ENCODE results near the gene FUT9.

FUT9 gene

DNA sequence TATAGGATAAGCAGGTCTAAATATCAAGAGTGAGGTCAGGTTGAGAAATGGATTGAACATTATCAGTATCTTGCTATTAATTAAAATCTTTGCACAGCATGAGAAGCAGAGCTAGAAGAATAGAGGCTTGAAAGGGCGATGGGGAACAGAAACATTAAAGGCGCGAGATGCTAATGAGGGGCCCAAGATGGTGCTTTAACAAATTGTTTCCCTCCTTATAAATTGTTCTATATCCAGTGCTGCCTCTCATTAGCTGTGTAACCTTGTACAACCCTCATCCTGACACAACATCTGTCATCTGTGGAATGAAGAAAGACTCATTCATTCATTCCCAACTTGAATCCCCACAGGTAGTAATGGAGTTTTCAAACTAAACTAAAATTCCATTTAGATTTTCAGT, 57.8 kb downstream of the FUT9 start:
- no peak for DNase-seq (ENCODE audit: low read depth)

GRCh38 chr6:96074006-96074405, 58.2 kb downstream of the FUT9 start:
- DNase-seq (ENCODE audit: low read depth), result no peak

- DNase-seq (ENCODE audit: low read depth), result no peak
Measured at GRCh38 chr6:96075826-96076225, 60.1 kb downstream of the FUT9 start.

- no peak for DNase-seq (ENCODE audit: low read depth)
Measured at GRCh38 chr6:96086745-96087144, 71.0 kb downstream of the FUT9 start.

- DNase-seq (ENCODE audit: low read depth), result no peak
Measured at GRCh38 chr6:96089173-96089572, 73.4 kb downstream of the FUT9 start.

GRCh38 chr6:96094077-96094476, 78.3 kb downstream of the FUT9 start:
- DNase-seq (ENCODE audit: low read depth), result no peak

DNA sequence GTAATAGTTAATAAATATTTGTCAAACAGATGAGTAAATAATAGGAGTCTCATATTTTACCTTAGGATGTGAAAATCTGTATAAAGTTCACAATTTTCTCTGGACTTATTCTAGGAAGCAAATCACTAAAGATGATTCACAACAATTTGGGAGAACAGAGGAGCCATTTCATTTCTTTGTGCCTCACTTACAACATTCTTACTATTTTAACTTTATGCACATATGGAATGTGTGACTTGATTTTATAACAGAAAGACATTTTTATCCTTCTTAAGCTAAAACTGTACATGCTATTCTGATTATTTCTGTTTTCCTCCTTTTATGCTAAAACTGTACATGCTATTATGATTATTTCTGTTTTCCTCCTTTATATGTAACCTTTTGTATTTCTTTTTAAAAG, 83.3 kb downstream of the FUT9 start:
- DNase-seq (ENCODE audit: low read depth), result no peak

DNA sequence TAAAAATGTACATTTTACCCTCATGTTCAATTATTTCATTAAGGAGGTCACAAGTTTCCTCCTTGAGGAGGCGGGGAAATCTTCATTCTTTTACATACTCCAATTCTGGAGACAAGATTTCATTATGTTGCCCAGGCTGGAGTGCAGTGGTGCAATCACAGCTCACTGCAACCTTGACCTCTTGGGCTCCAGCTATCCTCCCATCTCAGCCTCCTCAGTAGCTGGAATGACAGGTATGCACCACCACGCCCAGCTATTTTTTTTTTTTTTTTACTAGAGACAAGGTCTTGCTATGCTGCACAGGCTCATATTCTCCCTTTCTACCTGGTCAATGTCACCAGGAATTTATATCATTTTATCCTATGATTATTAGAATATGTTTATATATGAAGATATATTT, 85.8 kb downstream of the FUT9 start:
- no peak for DNase-seq (ENCODE audit: low read depth)

GRCh38 chr6:96104910-96105309, 89.1 kb downstream of the FUT9 start:
- DNase-seq (ENCODE audit: low read depth), result no peak

DNA sequence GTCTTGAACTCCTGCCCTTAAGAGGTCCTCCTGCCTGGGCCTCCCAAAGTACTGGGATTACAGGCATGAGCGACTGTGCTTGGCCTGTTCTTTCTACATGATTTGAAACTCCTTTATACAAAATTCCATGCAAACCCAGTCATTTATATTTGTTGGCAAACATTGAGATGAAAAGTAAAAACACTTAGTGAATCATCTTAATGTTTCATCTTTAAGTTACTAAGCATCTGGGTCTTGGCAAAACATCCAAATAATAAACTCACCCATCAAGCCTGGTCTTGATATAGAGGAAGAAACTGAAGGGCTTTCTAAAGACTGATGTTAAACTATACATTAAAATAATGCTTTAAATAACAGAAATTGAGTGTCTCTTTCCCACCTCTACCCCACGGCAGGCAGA, 95.1 kb downstream of the FUT9 start:
- DNase-seq (ENCODE audit: low read depth), result no peak

- DNase-seq (ENCODE audit: low read depth), result no peak
Measured at GRCh38 chr6:96116674-96117073, 100.9 kb downstream of the FUT9 start.

- DNase-seq (ENCODE audit: low read depth), result no peak
Measured at GRCh38 chr6:96124778-96125177, 109.0 kb downstream of the FUT9 start.

- no peak for DNase-seq (ENCODE audit: low read depth)
Measured at GRCh38 chr6:96138406-96138805, 122.6 kb downstream of the FUT9 start.

GRCh38 chr6:96142142-96142541, 126.4 kb downstream of the FUT9 start:
- no peak for DNase-seq (ENCODE audit: low read depth)

DNA sequence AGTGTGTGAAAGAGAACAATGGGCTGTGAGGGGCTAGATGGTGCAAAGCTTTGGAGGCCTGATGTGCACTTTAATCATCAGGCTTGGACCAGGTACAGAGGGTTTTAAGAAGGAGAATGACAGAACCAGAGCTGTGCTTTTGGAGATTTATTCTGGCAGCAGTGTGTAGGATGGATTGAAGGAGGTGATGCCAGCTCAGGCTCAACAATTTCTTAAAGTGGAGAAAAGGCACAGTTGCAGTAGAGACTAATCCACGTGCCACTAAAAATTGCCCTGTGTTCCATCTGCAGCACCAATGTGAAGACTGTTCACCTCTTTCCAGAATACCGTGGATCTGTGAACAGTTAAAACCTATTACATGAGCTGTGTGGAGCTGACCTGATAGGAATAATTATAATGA, 134.7 kb downstream of the FUT9 start:
- no peak for DNase-seq (ENCODE audit: low read depth)

DNA sequence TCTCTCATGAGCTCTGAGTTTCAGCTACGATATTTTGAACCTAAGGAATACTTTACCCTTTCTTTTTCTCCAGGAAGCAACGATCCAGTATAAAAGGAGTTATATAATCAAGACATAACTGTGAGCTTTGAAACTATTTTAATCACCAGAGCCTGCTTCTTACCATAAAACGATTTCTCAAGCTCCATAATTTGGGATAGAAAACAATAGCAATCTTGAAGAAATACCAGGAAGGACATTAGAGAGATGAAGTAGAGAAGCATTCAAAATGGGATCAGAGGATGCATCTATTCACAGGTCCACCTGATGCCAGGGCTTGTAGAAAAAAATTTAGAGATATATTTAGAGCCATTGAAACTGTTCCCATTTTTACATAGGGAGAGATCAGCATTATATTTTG, 135.9 kb downstream of the FUT9 start:
- no peak for DNase-seq (ENCODE audit: low read depth)

GRCh38 chr6:96152114-96152708, 136.4 kb downstream of the FUT9 start:
- no peak for DNase-seq (ENCODE audit: low read depth)

GRCh38 chr6:96153775-96154174, 138.0 kb downstream of the FUT9 start:
- DNase-seq (ENCODE audit: low read depth), result no peak

DNA sequence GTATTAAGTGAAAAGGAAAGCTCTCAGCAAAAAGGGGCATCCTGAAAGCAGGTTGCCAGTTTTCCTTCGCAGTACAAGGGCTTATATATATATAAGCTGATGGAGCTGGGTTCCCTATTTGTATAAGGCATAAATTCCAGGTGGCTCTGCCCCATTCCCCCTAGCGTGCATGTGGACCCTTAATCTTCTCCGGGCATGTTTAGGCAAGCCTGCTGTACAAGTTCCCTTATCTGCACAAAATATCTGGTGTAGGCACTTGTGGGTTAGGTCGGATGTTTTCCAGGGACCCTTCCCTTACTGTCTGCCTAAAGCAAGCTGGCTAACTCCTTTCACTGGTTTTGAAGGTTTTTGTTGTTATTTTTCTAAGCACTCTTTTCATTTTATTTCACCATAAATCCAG, 140.7 kb downstream of the FUT9 start:
- no peak for DNase-seq (ENCODE audit: low read depth)

DNA sequence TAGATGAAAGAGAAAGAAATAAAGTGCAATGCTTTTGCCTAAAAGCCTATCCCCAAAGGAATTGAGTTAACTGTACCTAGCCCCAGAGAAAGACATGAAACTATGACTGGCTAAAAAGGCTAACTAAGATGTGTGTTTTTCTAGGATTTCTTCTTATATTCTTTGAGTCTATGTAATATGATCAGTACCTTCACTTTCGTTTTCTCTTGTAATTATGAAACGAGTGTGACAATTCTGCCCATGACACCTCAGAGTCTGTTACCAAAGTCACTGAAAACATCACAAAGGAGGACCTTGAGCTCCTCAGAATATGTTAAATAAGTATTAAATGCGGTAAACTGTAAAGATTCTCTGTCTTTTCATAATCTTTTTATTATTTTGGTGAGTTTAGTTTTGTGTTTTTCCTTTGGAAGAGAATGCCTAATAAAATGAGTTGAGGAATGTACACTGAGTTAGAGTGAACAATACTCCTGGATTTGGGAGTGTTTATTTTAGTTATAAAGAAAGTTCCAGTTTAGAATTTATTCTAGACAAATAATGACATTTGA, 141.3 kb downstream of the FUT9 start:
- no peak for DNase-seq (ENCODE audit: low read depth)

- DNase-seq (ENCODE audit: low read depth), result no peak
Measured at GRCh38 chr6:96162711-96163120, 146.9 kb downstream of the FUT9 start.

- DNase-seq (ENCODE audit: low read depth), result no peak
Measured at GRCh38 chr6:96164802-96165201, 149.0 kb downstream of the FUT9 start.

- no peak for DNase-seq (ENCODE audit: low read depth)
Measured at GRCh38 chr6:96171112-96171511, 155.3 kb downstream of the FUT9 start.

DNA sequence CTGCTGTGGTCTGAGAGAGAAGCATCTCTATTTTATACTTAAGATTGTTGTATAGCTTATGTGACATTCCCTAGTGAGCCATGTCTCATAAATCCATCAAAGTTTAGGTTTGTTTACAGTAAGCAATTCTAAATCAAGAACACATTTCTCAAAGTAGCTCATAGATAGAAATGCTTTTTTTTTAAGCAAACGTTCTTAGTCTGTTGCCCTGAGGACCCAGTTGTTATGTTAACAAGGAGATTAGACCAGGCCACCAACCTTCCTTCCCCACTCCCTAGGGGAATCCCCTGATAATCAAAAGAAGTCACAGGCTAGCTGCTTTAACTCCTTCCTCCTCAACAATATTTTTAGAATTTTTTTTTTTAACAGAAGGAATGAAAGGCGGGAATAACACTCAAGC, 169.0 kb downstream of the FUT9 start:
- DNase-seq (ENCODE audit: low read depth), result no peak

DNA sequence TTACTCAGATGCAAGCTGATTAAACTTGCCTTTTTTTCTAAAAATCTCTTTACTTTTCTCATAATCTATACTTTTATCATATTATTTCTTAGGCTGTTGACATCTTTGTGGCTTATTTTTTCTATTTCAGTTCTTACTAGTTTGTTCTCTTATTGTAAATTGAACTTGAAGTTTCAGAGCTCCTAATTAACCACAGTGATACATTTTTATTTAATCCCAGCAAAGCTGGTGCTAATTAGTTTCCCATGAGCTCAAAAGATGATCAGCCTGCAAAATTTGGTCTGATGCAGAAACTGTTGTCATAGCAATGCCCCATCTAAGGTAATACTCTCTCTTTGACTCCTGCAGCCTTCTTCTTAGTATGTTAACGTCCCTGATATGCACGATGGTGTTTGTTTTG, 170.3 kb downstream of the FUT9 start:
- no peak for DNase-seq (ENCODE audit: low read depth)
